A673 (cell line): ENCODE results near the gene UBASH3B. TPM values are rescaled to one million over a fixed set of nuclear protein-coding genes. Genes with fewer than 3 reads are reported as not detected.

Source experiments
- BruUV-seq: library from RNA; stranded (reverse); fragments of 400-500 nt; replicated peaks from 2 replicates; lab custom pipeline; 2021; lab: Mats Ljungman, UMichigan
- CTCF ChIA-PET: fragments of 300-600 bp; sonication (Branson Sonifier 250); formaldehyde crosslinking; loops from one replicate; lab custom pipeline; 2022; ENCODE audit warnings: antibody characterized with exemption; lab: Charles Lee
- POLR2A ChIA-PET: fragments of 300-600 bp; sonication (Branson Sonifier 250); formaldehyde crosslinking; loops from one replicate; lab custom pipeline; 2022; ENCODE audit warnings: antibody characterized with exemption; ENCODE audit not compliant: low non-redundant PET; lab: Charles Lee
- DNase-seq: peaks from one replicate; pipeline ENCODE4 v3.0.0-alpha.2; 2015; ENCODE audit warnings: low spot score
- H3K27ac ChIP-seq: fragments of 200-600 bp; sonication (generic); 2 replicates; pipeline ENCODE4 v1.5.1; 2016; ENCODE audit warnings: mixed run types, low read depth, mild to moderate bottlenecking, mixed read lengths, antibody characterized with exemption, low read length; ENCODE audit not compliant: poor library complexity, severe bottlenecking
- H3K27me3 ChIP-seq: fragments of 200-600 bp; sonication (generic); replicated peaks from 2 replicates; pipeline ENCODE4 v1.6.1; 2017; ENCODE audit warnings: mixed run types, low read depth, mild to moderate bottlenecking, mixed read lengths, antibody characterized with exemption, low read length; ENCODE audit not compliant: insufficient read depth, poor library complexity
- H3K36me3 ChIP-seq: fragments of 200-600 bp; sonication (generic); 2 replicates; pipeline ENCODE4 v1.6.1; 2016; ENCODE audit warnings: mixed run types, mild to moderate bottlenecking, mixed read lengths, antibody characterized with exemption, low read length; ENCODE audit not compliant: insufficient read depth, poor library complexity, severe bottlenecking
- H3K4me1 ChIP-seq: fragments of 200-600 bp; sonication (generic); 2 replicates; pipeline ENCODE4 v1.6.1; 2017; ENCODE audit warnings: mixed run types, mild to moderate bottlenecking, mixed read lengths, antibody characterized with exemption, low read length; ENCODE audit not compliant: insufficient read depth, poor library complexity, severe bottlenecking
- H3K4me3 ChIP-seq: fragments of 200-600 bp; sonication (generic); 2 replicates; pipeline ENCODE4 v1.5.1; 2016; ENCODE audit warnings: low read depth, mixed run types, mild to moderate bottlenecking, mixed read lengths, low read length; ENCODE audit not compliant: poor library complexity, severe bottlenecking
- H3K9me3 ChIP-seq: fragments of 200-600 bp; sonication (generic); 2 replicates; pipeline ENCODE4 v1.6.1; 2016; ENCODE audit warnings: mixed run types, low read depth, mild to moderate bottlenecking, mixed read lengths, antibody characterized with exemption, low read length; ENCODE audit not compliant: poor library complexity, severe bottlenecking
- CTCF ChIP-seq: fragments of 300-800, 200-600 bp; sonication (generic); conservative IDR thresholded peaks from 2 replicates; pipeline ENCODE4 v1.5.1; 2017; ENCODE audit warnings: low read depth, mild to moderate bottlenecking, antibody characterized with exemption, low read length, moderate library complexity, mixed read lengths
- EZH2 ChIP-seq: fragments of 200-600 bp; sonication (generic); IDR thresholded peaks from 2 replicates; pipeline ENCODE4 v1.6.1; 2017; ENCODE audit warnings: borderline replicate concordance, low read depth, mild to moderate bottlenecking, mixed read lengths, antibody characterized with exemption, low read length; ENCODE audit not compliant: poor library complexity, severe bottlenecking
- intact Hi-C: fragments of 100-400 bp; cut with micrococcal nuclease; formaldehyde crosslinking; loops from one replicate; pipeline ENCODE4 v1.10.0; 2022; ENCODE audit not compliant: unreplicated experiment
- total RNA-seq: library from RNA; stranded (reverse); gene quantifications from 2 replicates; pipeline ENCODE4 v1.2.3, GENCODE V29; 2021

The UBASH3B gene
- total RNA-seq, 1 experiment from 2014 or later: 15.3 TPM

- intact Hi-C loops: no loop called here
- no peak for DNase-seq
- CTCF ChIA-PET: no interaction called here
- H3K27me3 ChIP-seq: no peaks in the 10 kb centered on the region
- TF ChIP-seq CTCF: no peak
- POLR2A ChIA-PET: no interaction called here
- H3K9me3 ChIP-seq: no peaks in the 10 kb centered on the region
- peaks cover 30% of the 10 kb centered on the region for H3K4me1 ChIP-seq
- no peak overlapping the region for H3K4me3 ChIP-seq
- no TSS peak for BruUV-seq
- H3K27ac ChIP-seq: no peak overlapping the region
- no peaks in the 10 kb centered on the region for H3K36me3 ChIP-seq
Measured at GRCh38 chr11:122750049-122750448, 94.5 kb downstream of the UBASH3B start.

GRCh38 chr11:122751292-122752070 is 96.0 kb downstream of the UBASH3B start:
- Histone ChIP-seq H3K27me3 (no peaks in the 10 kb centered on the region), H3K27ac (no peak overlapping the region), H3K4me3 (no peak overlapping the region), H3K9me3 (no peaks in the 10 kb centered on the region), H3K4me1 (peaks cover 45% of the 10 kb centered on the region), H3K36me3 (no peaks in the 10 kb centered on the region)
- no TSS peak for BruUV-seq
- no peak for DNase-seq
- intact Hi-C loops: no loop called here
- POLR2A ChIA-PET: no interaction called here
- CTCF ChIA-PET: no interaction called here
- TF ChIP-seq CTCF (no peak), EZH2 (no peak)

GRCh38 chr11:122754028-122754427 is 98.5 kb downstream of the UBASH3B start:
- Histone ChIP-seq H3K4me3 (no peak overlapping the region), H3K4me1 (peaks cover 48% of the 10 kb centered on the region), H3K36me3 (no peaks in the 10 kb centered on the region), H3K27ac (no peak overlapping the region), H3K9me3 (no peaks in the 10 kb centered on the region), H3K27me3 (no peaks in the 10 kb centered on the region)
- BruUV-seq: no TSS peak
- CTCF ChIA-PET: interaction anchor here (0.5 to 1.8 kb wide), 4 partner anchors 42 to 125 kb away, joined by 3 to 15 read pairs (median 13); partner anchors contain the start of gene UBASH3B
- TF ChIP-seq EZH2: no peak
- TF ChIP-seq CTCF: no peak
- POLR2A ChIA-PET: no interaction called here
- DNase-seq: no peak
- intact Hi-C loops: no loop called here
